Gastrocnemius medialis (tissue), 4 donors: ENCODE measurements around the gene TNIP3.

Experiments used
- POLR2A ChIP-seq, 2 donors: fragments of 450-650 bp; IDR thresholded peaks; one replicate each; pipeline ENCODE4 v1.6.1; 2017; ENCODE audit warnings: antibody characterized with exemption in 2 of 2, mild to moderate bottlenecking in 2 of 2, moderate library complexity in 2 of 2
- TF ChIP-seq, protein P1 (sequence below), 5 experiments: fragments of 450-650 bp in 3 of 5; fragments of 200-600 bp in 2 of 5; sonication (generic) in 2 of 5; IDR thresholded peaks in 4 of 5; conservative IDR thresholded peaks in 1 of 5; 1 replicate in 4 of 5; 2 replicates in 1 of 5; pipeline ENCODE4 v1.5.1; 2016 to 2019; ENCODE audit warnings: antibody characterized with exemption in 5 of 5, mild to moderate bottlenecking in 3 of 5, moderate library complexity in 3 of 5

DNA sequence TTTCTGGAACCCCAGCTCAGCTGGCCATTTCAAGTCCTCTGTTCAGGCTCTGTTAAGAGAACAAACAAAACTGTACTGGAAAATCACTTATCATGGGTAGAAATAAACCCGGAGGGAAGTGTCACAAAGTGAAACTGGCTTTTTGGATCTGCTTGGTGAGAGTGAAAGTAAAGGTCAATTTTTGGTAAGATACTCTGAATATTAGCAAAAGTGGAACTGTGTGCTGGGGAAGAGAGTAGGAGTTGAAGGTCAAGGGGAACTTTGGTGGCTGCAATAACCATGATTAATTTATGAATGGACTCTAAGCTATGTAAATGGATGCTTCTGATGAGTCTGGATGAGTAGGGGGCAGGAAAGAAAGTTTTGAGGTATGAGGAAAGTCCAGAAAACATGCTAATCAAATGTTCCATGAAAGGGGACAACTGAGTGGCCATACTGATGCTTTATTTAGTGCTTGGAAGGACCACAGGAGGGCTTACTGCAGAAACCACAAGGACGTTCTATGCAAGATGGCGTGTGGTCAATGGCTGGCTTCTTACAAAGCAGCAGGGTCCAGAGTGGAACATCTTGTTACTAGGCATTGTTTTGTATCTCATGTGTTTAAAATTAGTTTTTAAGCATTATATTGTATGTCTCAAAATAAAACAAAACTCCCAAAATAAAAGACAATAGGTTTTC, 36.8 kb upstream of the TNIP3 start:
- TF ChIP-seq, protein P1, sequence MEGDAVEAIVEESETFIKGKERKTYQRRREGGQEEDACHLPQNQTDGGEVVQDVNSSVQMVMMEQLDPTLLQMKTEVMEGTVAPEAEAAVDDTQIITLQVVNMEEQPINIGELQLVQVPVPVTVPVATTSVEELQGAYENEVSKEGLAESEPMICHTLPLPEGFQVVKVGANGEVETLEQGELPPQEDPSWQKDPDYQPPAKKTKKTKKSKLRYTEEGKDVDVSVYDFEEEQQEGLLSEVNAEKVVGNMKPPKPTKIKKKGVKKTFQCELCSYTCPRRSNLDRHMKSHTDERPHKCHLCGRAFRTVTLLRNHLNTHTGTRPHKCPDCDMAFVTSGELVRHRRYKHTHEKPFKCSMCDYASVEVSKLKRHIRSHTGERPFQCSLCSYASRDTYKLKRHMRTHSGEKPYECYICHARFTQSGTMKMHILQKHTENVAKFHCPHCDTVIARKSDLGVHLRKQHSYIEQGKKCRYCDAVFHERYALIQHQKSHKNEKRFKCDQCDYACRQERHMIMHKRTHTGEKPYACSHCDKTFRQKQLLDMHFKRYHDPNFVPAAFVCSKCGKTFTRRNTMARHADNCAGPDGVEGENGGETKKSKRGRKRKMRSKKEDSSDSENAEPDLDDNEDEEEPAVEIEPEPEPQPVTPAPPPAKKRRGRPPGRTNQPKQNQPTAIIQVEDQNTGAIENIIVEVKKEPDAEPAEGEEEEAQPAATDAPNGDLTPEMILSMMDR (IDR thresholded peaks at IDR 0.05 in 4 of 5, conservative IDR thresholded peaks at IDR 0.05 in 1 of 5) = no peak
- TF ChIP-seq POLR2A (IDR thresholded peaks at IDR 0.05) = no peak
